HUDEP-2 (cell line): ENCODE data around the gene CNTN4.
A peak's percentile ranks its signal among the peaks of the same experiment; 100 is the strongest.

Experiments
- DNase-seq, 76 experiments: peaks; one replicate each; lab custom pipeline; 2025; ENCODE audit not compliant: unreplicated experiment in 76 of 76; lab: John Stamatoyannopoulos, UW

Gene CNTN4

DNA sequence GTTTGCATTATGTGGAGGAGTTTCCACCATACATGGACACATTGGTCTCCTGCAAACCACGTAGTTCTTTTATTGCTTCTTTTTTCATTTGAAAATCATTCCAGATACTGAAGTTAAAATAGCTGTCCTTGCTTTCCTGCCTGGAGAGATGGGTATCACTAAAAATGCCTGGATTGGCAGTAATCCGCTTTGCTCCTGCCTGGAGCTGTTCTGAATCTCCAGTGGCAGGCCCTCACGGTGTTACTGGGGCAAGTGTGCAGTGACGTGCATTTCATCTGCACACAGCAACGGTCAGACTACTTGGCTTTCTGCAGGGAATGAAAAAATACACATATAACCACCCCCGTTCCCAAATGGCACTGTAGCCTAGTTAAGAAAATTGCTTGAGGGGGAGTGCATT is 738.6 kb downstream of the CNTN4 start:
- DNase-seq, result no peak

DNA sequence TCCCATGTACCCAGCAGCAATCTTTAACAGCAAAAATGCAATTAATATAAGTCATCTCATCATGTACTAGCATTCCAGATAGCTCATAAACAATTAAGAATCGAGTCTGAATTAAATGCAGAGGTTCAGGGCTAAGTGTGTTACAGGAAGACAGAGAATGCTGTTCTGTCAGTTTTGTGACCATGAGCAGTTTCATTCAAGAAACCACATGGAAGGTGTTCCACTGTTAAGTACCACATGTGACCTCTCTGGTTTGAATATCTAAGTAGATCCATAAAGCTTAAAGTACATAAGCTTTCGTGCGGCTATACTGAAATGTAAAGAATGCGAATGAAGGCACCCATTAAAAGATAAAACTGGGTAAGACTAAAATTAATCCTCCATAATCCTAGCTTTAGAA is 739.2 kb downstream of the CNTN4 start:
- DNase-seq, result no peak

DNA sequence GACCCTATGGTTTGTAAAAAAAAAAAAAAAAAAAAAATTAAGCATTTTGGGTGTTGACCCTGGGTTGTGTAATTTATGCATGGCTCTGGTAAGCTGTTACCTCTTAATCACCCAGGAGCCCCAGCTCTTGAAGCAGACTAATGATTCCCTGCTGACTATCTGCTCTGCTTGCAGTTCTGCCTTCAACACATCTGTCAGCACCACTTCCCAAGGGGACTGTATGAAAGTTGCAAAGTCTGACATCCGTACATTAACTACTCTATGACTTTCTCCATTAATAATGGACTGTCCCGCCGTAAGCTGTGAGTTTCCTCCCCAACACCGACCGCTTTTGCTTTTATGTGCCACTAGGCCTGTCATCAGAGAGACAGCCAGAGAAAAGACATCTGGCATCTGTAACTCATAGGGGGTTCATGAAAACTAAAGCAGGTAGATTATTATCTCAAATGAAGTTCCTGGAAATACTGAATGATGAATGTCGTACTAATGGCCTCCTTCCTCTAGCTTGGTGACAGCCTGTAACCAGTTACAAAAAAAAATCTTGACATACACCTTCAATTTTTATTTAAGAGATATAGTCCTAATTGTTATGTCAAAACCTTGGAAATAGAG is 740.0 kb downstream of the CNTN4 start:
- DNase-seq, result no peak

DNA sequence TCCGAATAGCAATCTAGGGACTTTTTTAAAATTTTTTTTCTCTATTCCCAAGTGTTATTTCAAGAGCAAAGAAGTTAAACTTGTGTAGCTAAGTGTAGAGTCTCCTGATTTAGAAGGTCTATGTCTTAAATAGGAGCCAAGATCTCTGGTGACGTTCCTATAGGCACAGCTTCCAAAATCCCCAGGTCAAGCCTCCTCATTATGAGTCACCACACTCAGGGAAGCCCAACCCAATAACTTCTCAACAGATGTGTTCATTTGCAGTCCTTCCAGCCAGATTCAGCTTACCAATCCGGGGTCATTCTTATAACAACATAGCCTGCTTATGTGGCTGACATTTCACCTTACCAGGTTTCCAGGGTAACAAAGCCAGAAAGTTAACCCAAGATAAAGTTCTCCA is 741.2 kb downstream of the CNTN4 start:
- no peak for DNase-seq

DNA sequence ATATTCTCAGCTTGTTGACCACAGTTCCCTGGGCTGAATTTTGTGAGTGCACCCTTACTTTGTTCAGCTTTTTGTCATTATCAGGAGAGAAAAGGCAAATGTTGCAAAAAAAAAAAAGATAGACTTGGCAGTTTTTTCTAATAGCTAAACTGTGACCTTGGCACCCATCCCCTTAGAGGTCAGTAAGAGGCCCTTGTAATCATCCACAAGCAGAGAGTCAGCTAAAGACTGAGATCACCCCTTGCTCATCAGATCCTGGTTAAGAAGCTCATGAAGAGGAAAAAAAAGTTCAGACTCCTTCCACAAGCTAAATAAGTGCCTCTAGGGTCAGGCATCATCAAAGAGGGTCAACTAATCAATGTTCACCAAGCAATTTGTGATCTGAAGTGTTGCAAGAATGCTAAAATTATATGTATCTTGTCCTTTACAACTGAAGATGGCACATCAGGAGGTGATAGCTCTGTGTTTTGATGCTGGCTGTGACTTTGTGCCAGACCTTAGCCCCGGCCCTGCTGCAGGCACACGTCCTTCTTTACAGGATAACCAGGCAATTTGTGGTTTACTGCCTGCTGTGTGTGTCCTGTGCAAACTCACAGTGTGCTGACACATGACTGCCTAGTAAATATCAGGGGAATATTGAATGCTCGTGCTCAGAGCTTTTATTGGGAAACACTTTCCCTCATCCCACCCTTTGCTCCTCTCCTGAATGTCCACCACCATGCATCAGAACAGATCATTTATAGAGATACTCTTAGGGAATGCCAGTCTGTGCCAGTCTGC is 748.6 kb downstream of the CNTN4 start:
- DNase-seq, result no peak

DNA sequence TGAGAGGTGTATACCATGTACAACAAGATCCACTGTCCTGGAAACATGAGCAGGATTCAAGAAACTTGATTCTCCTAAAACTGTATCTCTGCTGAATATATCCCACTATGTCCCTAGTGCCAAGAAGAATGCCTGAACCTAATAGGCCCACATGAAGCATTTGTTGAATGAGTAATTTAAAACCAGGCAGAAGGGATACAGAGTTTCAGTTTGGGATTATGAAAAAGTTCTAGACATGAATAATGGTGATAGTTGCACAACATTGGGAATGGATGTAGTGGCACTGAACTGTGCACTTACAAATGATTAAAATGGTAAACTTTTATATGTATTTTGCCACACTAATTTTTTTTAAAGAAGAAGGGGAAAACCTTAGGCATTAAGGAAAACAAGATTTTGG is 750.4 kb downstream of the CNTN4 start:
- DNase-seq, result no peak

DNA sequence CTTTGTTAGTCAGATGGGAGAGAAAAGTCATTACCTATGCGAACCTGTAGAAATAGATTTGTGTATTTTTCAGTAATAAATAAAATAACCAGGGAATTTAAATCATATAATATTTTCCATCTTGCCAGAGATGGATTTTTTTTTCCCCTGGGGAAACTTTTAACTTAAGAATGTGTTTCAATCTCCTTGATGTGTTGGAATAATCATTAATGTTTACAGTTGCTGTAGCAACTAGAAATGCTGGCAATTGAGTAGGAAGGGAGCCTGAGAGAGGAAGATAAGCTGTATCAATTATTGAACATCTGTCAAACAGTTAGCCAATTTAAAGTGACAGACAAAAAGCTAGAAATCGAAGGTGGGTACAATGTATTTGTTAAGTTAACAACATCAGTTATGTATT is 752.0 kb downstream of the CNTN4 start:
- no peak for DNase-seq

DNA sequence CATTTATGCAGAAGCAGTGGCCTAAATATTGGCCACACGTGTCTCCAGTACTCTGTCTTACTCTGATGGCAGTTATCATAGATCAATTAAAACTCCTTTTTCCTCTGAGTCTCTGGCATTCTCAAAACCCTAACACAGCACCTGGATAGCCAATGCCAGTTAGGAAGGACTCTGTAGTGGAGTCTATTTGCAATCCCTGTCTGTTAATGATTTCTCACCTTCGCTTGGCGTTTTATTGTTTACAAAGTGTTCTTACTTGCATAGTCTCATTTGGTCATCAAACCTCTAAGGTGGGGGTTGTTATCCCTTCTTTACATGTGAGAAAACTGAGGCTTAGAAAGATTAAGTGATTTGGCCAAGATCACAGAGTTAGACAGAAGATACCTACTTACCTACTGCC is 752.7 kb downstream of the CNTN4 start:
- no peak for DNase-seq

DNA sequence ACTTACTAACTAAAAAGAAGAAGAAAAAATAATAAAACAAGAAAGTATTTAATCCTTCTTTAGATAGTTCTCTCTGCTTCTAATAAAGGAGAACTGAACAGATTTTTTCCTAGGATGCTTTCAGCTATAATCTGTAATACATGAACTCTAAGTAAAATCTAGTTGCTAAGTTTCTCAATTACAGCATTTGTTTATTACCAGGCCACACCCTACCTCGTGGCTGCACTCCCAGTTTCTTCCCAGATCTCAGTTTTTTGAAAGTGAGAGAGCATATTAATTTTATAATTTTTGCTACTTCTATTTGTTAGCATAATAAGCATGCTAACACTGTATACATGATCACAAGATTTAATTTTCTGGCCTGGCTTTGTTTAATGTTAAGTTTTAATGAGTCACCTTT is 753.2 kb downstream of the CNTN4 start:
- DNase-seq, result no peak

DNA sequence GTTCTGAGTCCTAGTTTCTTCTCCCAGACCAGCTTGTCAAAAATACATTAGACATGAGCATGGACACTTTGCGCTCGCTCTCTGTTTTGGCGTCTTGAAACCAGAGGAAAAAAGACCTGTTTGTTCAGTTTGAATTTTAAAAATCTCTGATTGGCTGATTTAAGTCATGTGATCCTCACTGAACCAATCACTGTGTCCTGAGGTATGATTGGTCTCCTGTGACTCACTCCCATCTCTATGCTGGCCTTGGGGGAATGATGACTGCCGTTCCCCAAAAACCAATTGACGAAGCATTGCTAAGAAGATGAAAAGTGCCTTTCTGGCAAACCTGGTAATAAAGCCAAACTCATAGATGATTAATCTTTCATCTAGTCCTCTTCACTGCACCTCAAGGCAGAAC is 755.0 kb downstream of the CNTN4 start:
- no peak for DNase-seq

DNA sequence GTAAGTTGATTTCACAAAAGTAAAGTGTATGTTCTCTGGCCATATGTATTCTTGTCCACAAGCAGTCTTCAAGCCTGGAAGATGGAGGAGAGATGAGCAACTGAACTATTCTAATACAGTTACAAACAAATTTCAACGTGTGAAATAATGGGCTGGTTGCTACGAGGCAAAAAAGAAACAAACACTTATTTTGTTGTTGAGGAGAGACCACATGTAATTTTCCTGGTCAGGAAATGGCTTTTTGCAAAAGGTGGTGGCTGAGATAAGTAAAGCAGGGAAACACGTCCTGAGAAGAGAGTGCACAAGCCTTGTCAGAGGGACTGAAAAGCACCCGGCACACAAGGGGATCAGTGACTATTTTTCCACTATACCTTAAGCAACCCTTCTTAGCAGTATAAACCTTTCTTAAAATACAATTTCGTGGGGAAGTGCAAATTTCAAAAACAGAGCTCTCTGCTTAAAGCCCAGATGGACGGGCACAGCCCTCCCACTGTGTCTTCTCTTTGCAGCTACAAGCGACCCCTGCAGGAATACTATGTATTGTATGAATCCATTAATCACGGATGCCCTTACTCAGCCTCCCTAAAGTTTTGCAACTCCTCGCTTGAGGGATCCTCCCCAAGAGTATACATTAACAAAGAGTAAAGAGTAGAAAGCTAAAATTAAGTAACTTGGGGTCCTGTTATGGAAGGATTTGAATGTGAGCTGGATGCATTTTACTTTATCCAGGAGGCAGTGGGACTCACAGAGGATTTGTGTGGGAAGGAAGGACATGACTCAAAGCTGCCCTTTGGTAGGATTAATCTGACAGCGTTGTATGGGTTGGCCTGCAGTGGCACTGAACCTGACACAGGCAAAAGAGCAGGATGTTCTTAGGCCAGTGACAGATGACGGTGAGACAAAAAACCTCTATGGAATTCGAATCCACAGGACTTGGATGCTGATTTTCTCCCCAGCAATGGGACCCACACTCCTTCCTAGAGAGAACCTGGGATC is 757.8 kb downstream of the CNTN4 start:
- peak in 1 of 76 experiments; percentile 0 for DNase-seq

DNA sequence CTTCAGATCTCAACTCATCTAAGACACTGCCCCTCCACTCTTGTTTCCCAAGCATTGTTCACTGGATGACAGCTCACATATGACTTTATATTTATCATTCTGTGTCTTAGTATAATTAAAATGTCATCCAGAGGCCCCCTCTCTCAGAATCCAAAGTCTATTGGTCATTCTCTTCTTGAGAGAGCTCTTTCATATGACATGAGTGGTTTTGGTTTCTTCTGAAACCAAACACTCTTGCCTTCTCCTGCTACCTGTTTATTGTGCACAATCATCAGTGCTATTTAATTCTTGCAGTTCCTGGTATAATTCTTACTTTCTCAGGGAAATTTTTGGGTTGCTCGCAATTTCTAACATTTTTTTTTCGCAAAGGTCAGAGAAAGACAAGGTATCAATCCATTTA is 762.0 kb downstream of the CNTN4 start:
- DNase-seq, result no peak

DNA sequence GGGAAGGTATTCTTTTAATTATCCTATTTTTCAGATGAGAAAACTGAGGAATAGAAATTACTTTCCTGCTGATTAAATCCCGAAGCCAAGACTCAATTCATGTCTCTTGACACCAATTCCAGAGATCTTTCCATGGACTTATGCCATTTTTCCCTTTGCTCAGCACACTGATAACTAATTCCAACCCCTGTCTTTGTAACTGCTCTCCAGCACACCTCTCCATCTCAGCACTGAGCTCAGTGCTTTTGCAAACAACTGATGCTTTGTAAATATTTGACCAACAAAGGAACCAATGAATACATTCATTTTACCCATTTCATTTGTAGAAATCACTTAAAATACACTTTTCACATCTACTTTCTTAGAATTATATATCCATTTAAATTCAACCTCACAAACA is 762.5 kb downstream of the CNTN4 start:
- no peak for DNase-seq

DNA sequence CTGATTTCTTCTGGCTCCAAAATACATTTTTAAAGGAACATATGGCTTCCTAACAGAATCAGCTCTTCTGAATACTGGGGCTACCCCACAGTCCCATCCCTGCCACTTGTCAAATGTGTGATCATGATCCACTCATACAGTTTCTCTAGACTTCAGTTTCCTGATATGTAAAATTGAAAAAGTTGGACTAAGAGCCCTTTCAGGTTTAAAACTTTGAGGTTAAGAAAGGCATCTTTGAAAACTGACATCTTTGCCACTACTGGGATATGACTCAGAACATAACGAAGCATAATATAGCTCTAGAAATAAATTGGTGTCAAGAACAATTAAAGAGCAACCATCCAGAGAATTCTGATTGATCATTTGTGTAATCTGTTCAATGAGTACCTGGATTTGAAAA is 763.3 kb downstream of the CNTN4 start:
- DNase-seq, result no peak

DNA sequence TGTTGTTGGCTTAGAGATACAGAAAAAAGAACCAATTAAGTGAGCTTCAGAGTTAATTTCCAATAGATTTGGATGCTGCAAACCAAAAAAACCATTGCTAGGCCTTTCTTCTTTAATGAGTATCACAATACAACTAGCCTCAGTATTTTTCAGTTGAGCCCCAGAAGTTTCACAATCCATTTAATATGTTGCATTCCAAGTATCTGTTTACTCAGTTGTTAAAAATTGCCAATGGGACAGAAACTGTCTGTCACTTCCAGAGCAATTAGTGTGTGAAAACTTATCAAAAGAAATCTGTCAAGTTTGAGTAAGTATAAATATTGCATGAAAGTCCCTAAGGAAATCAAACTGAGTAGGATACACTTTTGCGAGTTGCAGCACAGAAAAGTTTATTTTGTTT is 763.7 kb downstream of the CNTN4 start:
- DNase-seq, result no peak

DNA sequence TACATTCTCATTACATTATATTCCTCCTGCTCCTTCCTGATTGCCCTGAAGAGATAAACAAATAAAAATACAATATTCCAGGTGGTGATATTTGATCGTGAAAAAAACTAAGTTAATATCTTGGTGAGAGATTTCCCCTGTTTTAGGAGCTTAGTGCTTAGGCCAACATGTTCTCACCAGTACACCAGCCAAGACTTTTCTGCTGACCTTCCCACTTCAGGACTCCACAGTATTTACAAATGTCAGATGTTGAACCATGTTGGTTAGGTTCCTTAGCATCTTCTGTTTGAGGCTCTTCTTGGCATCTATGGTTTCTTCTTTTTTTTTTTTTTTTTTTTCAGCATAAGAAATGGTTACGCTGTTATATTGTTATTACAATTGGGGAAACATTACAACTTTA is 764.5 kb downstream of the CNTN4 start:
- no peak for DNase-seq

DNA sequence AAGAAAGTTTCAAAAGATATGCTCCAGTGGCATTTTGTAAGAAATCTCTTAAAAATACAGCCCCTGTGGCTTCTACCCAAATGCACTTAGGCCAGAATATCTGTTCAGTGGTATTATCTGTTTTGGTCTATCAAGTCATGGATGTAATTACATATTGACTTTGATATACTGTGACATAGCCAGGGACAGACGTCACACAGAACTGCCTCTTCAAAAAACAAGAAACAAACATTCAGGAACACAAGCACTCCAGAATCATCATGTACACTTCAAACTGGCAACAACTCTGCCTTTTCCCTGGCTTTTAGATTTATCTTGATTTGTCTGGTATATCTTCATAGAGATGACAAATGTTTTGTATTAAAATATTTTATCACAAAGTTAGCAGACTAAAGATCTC is 771.2 kb downstream of the CNTN4 start:
- no peak for DNase-seq

DNA sequence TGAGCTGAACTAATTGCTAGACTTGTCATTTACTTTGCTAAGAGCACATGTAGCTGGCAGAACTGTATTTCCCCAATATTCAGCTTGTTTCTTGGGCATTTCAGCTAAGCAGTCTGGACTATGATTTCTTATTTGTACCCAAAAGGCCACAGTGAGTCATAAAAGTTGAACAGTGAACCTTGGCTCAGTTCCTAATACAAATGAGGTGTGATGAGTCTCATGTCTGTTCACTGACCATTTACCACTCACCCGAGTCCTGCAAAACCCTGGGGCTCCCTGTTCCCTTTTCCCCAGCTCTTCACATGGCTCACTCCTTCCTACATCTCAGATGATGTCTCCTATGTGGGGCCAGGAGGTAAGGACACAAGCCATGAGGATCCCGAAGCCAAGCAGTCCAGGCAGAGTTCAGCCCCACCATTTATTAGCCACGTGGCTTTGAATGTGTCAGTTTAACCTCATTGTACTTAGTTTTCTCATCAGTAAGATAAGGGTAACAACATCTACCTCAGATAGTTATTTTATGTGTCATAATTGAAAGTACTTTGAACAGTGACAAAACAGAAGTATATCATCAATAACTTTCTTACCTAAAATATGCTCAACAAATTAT is 772.2 kb downstream of the CNTN4 start:
- DNase-seq, result no peak

DNA sequence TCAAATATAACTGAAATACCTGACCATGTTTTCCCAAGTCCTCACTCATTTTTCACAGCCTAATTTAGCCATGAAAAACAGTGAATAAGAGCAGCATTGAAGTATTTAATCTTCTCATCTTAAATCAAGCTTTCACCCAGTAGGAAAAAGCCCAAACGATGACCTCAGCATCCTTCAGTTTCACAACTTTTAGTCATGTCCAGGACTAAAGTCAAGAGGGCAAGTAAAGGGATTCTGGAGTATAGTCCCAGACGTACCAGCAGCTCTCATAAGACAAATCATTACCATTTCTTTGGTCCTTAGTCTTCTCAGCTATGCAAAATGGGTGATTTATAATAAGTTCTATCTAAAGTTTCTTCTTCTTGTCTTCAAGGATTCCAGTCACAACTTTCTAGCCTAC is 774.2 kb downstream of the CNTN4 start:
- no peak for DNase-seq

DNA sequence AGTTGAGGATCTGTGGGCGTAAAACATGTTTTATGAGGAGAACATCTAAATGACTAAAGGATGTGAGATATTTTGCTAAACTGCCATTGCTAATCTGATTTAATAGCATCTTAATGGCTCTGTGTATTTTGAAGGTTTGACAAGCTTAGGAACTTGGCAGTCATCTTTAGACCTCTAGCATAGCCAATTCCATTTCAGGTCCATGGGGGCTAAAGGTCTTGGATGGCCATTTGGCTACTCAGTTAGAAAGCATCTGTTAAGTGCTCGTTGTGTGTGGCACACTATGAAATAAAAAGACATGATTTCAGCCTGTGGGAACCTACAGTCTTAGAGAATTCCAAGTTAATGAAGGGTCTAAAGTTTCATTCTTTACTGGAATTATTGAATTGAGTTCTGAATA is 775.3 kb downstream of the CNTN4 start:
- DNase-seq, result no peak

DNA sequence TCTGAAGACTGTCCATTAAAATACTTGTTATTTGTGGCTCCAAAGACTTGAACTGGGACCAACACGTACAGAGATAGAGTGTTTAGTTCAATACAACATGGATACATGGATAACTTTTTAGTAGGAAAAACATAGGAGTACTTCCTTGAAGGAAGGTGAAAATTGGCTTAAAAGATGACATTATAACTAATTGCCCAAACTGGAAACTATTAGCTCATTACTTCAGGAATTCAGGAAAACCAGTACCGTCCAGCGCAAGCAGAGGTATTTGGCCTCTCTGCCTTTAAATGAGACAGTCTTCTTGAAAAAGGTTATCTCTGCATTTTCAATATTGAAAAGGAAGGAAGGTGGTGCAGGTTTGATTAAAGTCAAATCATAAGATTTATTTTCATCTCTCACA is 777.0 kb downstream of the CNTN4 start:
- no peak for DNase-seq
